Measurements from ENCODE around the gene LRRC8B.

DNA sequence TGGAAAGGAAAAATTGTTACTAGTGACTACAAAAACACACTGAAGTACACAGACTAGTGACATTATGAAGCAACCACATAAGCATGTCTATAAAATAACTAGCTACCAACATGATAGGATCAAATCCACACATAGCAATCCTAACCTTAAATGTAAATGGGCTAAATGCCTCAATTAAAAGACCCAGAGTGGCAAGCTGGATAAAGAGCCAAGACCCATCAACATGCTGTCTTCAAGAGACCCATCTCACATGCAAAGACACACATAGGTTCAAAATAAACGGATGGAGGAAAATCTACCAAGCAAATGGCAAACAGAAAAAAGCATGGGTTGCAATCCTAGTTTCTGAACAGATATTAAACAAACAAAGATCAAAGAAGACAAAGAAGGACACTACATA lies 49.4 kb upstream of the LRRC8B start:
- no peak for TF ChIP-seq JUN (IDR thresholded peaks at IDR 0.05)
- TF ChIP-seq, protein P1, sequence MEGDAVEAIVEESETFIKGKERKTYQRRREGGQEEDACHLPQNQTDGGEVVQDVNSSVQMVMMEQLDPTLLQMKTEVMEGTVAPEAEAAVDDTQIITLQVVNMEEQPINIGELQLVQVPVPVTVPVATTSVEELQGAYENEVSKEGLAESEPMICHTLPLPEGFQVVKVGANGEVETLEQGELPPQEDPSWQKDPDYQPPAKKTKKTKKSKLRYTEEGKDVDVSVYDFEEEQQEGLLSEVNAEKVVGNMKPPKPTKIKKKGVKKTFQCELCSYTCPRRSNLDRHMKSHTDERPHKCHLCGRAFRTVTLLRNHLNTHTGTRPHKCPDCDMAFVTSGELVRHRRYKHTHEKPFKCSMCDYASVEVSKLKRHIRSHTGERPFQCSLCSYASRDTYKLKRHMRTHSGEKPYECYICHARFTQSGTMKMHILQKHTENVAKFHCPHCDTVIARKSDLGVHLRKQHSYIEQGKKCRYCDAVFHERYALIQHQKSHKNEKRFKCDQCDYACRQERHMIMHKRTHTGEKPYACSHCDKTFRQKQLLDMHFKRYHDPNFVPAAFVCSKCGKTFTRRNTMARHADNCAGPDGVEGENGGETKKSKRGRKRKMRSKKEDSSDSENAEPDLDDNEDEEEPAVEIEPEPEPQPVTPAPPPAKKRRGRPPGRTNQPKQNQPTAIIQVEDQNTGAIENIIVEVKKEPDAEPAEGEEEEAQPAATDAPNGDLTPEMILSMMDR (IDR thresholded peaks at IDR 0.05), result no peak
- TF ChIP-seq, protein P2, sequence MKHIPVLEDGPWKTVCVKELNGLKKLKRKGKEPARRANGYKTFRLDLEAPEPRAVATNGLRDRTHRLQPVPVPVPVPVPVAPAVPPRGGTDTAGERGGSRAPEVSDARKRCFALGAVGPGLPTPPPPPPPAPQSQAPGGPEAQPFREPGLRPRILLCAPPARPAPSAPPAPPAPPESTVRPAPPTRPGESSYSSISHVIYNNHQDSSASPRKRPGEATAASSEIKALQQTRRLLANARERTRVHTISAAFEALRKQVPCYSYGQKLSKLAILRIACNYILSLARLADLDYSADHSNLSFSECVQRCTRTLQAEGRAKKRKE (CRISPR knock-in tag; IDR thresholded peaks at IDR 0.05; ENCODE audit: low read depth), result no peak
- no peak for TF ChIP-seq EP300 (IDR thresholded peaks at IDR 0.05)
- no peak for TF ChIP-seq POLR2A (IDR thresholded peaks at IDR 0.05; ENCODE audit: low read length)
- TF ChIP-seq JUNB (IDR thresholded peaks at IDR 0.05), result no peak
- TF ChIP-seq RFX5 (IDR thresholded peaks at IDR 0.05), result no peak
- no peak for TF ChIP-seq ZFP36 (IDR thresholded peaks at IDR 0.05; ENCODE audit: borderline replicate concordance, partially characterized antibody)

Data from A549 (cell line).